Stimulated activated CD8-positive, alpha-beta memory T cell treated with anti-CD3 and anti-CD28 coated beads, Interleukin-4, amount 100 ng/mL, for 24 hours (primary cell): Measurements from ENCODE around the gene APOA5.
"Not testable (repeated sequence)": the region's sequence is repeated elsewhere in the genome, so short reads cannot be mapped to it uniquely, and the experiment has no call there.

Experiments
- DNase-seq: peaks from one replicate; pipeline ENCODE4 v3.0.0-alpha.2; 2020; ENCODE audit warnings: low read depth

APOA5 gene

DNA sequence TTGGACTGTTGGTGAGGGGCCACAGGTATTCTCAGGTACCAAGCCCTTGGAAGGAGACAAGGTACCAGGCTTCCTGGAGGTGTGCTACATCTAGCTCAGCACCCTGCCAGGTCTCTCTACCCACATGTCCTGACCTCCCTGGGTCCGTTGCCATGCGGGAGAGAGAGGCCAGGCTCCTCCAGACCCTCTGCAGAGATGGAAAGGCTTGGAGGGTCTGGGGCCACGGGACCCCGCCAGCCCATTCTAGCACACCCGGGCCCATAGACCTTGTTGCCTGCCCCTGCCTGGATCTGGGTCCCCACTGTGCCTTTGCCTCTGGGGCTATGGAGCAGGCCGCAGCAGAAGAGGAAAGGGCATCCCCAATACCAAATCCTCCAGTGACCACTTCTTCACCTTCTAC lies 35.8 kb upstream of the APOA5 start:
- DNase-seq, result no peak

- no peak for DNase-seq
Observed at GRCh38 chr11:116826751-116827431, 35.2 kb upstream of the APOA5 start.

GRCh38 chr11:116825854-116826750 lies 34.4 kb upstream of the APOA5 start:
- DNase-seq, result no peak

- no peak for DNase-seq
Observed at GRCh38 chr11:116825434-116825833, 33.8 kb upstream of the APOA5 start.

DNA sequence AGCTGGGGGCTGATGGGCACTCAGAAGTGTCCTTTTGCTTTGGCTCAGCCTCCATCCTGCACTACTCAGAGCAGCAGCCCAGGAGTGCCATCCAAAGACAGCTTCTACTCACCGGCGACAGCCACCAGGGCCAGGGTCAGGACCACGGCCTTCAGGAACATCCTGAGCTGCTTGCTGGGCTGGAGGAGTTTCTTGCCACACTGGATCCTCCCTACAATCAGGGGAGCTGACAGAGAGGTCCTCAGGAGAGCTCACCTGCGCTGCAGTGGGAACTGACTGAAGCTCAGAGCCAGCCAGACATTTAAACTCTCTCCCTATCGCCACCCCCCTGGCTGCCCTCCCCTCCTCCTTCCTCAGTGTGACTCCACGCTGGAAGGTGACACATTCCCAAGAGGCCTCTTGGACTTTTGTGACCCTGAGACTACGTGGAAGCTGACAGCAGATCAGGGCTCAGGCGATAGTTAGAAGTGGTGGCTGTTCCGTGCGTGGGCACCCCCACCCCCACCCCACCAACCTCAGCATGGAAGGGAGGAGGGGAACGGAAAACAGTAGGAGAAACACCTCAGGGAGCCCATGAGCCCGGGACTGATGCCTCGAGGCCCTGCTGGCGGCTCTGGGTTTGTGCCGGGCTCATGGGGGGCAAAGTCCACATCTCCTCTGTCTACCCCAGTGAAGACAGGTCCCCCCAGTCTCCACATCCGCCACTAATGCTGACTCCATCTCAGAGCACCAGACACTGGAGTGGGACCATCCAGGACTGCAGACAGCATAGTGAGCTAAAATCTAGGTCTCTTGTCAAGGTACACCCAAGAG lies 31.6 kb upstream of the APOA5 start, which contains the start of gene APOA4:
TSS of gene APOA4 (minus strand) at position 274 of the 813 bp plus-strand sequence. CDS start at position 161, 113 bp downstream.
- no peak for DNase-seq

DNA sequence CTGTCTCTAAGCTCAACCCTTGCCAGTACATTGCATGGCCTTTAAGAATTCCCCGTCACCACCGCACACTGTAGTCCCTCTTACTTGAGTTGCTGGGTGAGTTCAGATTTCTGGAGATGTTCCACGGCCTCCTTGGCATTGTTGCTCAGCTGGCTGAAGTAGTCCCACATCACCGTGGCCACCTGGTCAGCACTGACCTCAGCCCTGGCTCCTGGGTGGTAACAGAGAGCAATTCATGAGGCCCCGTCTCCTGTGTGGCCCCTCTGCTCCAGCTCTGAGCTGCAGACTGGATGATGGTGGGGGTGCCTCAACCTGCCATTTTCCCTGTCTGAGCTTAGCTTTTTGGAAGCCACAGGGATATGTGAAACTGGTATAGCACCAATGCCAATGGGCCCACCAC lies 30.9 kb upstream of the APOA5 start:
- no peak for DNase-seq

- DNase-seq, result no peak
Observed at GRCh38 chr11:116821050-116821918, 29.6 kb upstream of the APOA5 start.

- no peak for DNase-seq
Observed at GRCh38 chr11:116819049-116819448, 27.4 kb upstream of the APOA5 start.

DNA sequence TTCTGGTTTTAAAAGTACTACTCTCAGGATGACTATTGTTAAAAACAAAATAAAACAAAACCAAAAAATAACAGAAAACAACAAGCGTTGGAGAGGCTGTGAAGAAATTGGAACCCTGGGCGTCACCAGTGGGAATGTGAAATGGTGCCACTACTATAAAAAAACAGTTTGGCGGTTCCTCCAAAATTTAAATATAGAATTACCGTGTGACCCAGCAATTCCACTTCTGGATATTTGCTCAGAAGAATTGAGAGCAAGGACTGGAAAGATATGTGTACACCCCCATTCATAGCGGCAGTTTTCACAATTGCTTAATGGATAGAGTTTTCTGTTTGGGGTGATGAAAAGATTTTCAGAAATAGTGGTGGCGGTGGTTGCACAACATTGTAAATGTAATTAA lies 22.8 kb upstream of the APOA5 start:
- DNase-seq, result no peak

DNA sequence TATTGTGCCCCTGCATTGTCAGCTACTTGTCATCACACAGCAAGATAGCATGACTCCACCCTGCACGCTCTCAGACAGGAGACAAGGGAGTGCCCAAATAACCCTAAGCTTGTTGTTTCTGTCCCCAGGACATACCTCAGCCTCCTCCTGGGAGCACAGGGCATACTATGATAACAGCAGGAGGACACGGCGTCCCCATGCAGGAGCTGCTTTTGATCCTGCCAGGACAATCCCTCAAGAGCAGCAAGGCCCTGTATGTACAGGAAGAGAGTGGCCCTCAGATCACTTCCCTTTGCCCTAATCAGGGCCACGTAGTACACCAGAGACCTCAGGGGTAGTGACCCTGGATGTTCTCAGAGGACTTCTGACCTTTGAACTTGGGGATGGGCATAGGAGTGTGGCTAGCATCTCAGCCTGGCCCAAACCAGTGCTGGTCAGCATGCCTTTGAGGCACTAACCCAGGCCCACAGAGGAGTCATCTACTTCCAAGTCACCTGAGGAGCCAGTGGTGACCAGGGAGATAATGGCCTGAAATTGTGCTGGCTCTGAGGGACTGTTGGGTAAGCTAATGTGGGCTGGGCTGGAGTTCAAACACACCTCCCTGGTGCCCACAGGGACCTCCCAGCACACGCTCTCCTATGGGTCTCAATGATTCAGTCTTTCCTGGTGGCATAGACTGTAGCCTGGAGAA lies 22.2 kb upstream of the APOA5 start:
- DNase-seq, result no peak

DNA sequence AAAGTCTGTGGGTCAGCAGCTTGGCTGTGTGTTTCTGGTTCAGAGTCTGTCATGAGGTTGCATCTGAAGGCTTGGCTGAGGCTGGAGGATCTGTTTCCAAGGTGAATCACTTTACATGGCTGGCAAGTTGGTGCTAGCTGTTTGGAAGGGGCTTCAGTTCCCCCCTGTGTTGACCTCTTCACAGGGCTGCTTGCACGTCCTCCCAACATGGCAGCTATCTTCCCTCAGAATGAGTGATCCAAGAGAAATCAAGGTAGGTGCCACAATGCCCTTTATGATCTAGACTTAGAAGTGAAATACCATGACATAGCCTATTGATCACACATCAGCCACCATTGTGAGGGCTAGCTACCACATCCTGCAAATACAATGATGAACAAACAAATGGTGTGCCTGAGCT lies 21.5 kb upstream of the APOA5 start:
- DNase-seq, result no peak

GRCh38 chr11:116812109-116812508 lies 20.4 kb upstream of the APOA5 start:
- no peak for DNase-seq

GRCh38 chr11:116811194-116811593 lies 19.5 kb upstream of the APOA5 start:
- no peak for DNase-seq

- DNase-seq, result no peak
Observed at GRCh38 chr11:116808262-116809175, 16.8 kb upstream of the APOA5 start.

- no peak for DNase-seq
Observed at GRCh38 chr11:116807601-116808261, 16.1 kb upstream of the APOA5 start.

GRCh38 chr11:116804001-116804400 lies 12.3 kb upstream of the APOA5 start:
- no peak for DNase-seq

- not testable (repeated sequence) for DNase-seq
Observed at GRCh38 chr11:116801662-116802061, 10.0 kb upstream of the APOA5 start.

DNA sequence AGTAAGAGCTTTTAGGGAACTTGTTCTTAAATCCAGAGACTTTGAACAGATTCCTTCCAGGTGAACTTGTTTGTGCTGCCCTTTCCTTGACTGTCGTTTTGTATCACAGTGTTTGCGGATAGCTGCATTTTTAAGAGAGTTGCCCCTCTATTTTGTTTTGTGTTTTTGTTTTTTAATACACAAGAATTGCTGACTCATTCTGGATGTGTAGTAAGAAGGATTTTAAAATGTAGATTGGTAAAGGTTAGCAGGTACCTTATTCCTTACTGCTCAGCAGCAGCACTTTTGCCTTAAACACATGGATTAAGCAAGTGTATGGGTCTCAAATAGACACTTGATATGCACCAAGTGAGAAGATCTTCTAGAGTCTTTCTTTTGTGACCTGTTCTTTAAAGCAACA lies 8.9 kb upstream of the APOA5 start:
- DNase-seq, result no peak

DNA sequence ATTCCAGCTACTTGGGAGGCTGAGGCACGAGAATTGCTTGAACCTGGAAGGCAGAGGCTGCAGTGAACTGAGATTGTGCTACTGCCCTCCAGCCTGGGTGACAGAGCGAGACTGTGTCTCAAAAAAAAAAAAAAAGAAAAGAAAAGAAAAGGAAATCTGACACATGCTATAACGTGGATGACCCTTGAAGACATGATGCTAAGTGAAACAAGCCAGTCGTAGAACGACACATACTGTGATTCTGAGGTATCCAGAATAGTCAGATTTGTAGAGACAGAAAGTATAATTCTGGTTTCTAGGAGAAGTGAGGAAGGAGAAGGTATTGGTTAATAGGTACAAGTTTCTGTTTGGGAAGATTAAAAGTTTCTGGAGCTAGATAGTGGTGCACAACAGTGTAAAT lies 6.7 kb upstream of the APOA5 start:
- no peak for DNase-seq
